Measurements from ENCODE around the gene CCBE1.
"Not testable (repeated sequence)": the region's sequence is repeated elsewhere in the genome, so short reads cannot be mapped to it uniquely, and the experiment has no call there.

Gene CCBE1

DNA sequence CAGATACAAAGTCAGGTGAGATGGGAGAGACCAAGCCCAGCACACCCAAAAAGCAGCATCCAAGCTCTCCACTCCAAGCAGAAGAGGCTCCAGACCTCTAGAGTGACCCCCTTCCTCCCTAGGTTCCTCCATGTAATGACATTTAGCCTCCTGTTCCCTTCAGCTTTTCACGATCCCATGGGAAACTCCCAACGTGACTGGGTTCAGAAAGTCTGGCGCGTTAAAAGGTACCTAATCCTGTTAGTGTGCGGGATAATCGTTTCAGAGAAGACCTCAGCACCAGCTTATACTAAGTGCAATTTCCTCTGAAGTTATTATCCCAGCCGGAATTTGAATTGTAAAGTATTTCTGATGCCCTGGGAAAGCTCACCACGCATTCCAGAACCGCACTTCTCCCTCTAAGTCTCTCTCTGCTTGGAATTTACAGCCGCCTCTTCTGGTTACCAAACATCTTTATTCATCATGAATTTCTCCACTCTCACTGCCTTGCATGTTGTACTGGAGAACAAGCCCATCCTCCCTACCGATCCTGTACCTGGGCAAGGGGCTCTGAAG, 46.9 kb downstream of the CCBE1 start:
- no peak for DNase-seq

DNA sequence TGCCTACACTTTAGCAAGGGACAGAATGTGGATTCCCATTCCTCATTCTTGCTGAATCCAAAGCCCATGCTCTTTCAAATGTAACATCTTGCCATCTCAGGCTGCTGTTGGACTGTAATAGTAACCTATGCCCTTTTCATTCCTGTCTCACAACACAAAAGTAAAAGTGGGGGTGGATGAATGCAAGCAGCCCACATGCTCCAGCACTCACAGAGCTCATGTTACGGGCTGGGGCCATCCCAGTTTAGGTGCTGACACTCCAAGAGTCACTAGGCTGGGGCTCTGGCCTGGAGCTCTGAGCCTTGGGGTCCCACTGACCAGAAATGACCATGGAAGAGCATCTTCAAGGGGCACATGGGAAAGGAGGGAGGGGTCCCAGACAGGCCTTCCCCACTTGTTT, 47.6 kb downstream of the CCBE1 start:
- no peak for DNase-seq

- not testable (repeated sequence) for DNase-seq
Observed at GRCh38 chr18:59648469-59648868, 48.8 kb downstream of the CCBE1 start.

DNA sequence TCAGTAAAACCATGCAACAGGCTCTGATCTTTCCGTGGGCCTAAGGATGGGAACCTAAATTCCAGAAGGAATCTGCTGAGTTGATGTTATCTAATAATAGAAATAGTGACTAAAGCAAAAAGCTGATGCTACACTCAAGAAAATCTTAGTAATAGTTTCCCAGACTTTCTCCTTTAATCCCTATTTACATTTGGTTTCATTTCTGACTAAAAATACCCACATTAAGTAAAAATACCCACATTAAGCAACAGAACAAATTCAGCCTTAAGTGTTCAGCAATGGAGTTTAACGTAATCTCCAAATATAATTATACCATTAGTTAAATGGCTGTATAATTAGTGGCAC, 50.3 kb downstream of the CCBE1 start:
- DNase-seq, result no peak

DNA sequence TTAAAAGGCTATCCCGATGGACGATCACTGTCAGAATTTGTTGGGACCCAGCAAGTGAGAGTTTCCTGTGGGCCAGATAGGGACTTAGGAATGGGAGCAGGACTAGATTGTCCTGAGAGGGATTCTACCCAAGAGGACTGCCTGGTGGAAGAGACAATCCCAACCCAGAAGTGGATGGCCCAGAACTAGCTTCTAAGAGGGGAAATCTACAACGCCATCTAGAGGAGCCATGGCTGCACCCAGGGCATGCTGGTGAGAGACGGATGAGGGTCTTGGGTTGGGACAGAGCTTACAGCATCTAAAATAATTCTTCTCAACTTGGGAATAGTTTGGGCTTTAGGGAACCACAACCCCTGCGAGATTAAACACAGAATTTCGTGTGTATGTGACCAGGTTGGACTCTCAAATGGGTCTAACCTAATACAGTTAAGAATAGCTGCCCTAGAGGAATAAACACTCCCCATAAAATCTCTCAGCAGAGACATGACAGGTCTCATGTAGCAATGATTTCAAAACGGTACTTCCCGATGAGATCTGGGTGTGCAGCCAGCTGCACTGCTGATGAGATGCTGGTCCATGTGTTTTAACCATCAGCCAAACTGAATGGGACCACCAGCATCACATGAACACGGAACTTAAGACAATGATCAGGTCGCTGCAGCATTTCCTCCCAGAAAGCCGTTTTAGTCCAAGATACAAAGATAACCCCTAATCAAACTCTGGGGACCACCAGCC, 50.8 kb downstream of the CCBE1 start:
- DNase-seq, result no peak

- no peak for DNase-seq
Observed at GRCh38 chr18:59643740-59644139, 53.5 kb downstream of the CCBE1 start.

GRCh38 chr18:59640721-59641120, 56.5 kb downstream of the CCBE1 start:
- no peak for DNase-seq

DNA sequence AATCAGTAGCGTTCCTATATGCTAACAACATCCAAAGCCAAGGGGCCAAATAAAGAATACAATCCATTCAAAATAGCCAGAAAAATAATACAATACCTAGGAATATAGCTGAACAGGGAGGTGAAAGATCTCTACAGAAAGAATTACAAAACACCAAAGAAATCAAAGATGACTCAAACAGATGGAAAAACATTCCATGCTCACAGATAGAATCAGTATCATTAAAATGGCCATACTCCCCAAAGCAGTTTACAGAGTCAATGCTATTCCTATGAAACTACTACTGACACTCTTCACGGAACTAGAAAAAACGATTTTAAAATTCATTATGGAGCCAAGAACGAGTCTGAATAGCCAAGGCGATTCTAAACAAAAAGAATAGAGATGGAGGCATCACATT, 57.4 kb downstream of the CCBE1 start:
- DNase-seq, result no peak

DNA sequence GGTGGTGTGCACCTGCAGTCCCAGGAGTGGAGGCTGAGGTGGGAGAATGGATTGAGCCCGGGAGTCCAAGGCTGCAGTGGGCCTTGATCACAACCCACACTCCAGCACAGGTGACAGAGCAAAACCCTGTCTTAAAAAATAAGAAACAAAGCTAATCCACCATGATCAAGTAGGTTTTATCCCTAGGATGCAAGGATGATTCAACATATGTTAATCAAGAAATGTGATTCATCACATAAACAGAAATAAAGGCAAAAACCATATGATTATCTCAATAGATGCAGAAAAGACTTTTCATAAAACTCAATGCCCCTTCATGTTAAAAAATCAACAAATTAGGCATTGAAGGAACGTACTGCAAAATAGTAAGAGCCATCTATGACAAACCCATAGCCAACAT, 58.1 kb downstream of the CCBE1 start:
- DNase-seq, result no peak

- no peak for DNase-seq
Observed at GRCh38 chr18:59633961-59634485, 63.2 kb downstream of the CCBE1 start.

DNA sequence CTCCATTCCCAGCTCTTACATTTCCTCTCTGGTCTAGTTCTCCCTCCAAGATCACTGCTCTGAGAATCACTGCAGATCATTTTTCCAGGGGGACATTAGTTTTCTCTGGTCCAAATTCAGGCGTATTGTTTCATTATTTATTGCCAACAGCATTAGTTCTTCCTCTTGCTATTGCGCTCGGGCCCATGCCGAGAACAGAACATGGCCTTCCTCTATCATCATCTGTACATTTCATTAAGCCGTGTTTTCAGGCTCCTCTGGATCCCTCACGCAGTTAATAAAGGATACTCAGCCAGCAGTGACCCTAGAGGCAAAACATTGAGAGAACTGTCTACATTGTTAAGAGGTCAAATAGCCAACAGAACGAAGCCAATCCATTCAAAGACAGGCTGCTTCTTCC, 63.9 kb downstream of the CCBE1 start:
- no peak for DNase-seq

- DNase-seq, result no peak
Observed at GRCh38 chr18:59631583-59632181, 65.5 kb downstream of the CCBE1 start.

DNA sequence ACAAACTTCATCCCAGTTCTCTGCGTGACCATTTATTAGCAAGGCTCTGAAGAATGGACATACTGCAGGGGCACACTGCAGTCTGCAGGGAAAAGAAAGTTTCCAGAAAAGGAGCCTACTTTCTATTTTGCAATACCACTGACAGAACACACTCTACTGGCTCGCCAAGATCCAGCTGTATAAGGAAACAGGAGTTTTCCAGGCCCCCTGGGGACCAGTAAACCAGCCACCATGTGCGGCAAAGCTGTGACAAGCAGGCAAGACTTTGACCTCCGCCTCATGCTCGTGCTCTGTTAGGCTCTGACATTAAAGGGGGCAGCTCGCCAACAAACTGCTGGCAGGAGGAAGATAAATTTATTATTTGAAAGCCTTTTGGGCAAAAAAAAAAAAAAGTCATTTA, 67.3 kb downstream of the CCBE1 start:
- no peak for DNase-seq

- DNase-seq, result no peak
Observed at GRCh38 chr18:59628995-59629394, 68.2 kb downstream of the CCBE1 start.

GRCh38 chr18:59627414-59627813, 69.8 kb downstream of the CCBE1 start:
- DNase-seq, result no peak

- DNase-seq, result no peak
Observed at GRCh38 chr18:59624369-59624765, 72.9 kb downstream of the CCBE1 start.

DNA sequence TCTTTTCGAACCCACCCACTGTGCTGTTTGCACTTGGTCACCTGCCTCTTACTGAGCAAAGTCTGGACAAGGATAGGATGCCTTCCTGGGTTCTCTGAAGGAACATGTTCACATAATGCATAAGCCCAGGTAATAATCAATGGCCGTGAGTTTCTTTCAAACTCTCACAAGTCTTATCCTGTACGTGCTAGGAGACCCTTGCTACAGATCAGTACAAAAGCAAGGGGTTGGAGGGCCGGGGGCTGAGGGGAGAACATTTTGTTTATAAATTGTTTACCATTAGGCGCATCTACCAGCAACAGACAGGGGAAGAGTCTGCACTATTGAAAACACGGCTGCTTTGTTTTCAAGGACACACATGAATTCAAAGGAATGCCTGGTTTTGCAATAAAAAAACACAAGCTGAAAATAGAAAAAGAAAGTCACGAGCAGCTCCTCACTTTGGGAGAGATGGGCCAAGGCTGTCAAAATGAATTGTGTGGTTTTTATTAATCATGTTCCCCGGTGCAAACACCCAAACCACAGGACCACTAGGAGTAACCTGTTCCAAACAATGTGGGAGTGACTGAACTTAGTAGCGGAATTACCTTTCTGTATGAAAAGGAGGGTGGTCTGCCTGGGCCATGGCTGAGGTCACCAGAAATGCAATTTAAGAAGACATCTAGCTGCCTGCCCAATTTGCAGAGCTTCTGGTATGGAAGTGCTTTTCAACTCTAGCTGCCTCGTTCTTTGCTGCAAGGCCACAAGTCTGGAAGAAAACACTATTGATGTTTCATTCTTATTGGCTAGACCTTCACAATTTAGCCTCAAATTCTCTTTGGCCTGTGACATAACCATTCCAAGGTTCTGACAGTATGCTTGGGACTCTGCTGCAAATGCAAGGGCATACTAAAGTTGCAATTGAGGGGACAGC, 73.5 kb downstream of the CCBE1 start:
- DNase-seq, result no peak

DNA sequence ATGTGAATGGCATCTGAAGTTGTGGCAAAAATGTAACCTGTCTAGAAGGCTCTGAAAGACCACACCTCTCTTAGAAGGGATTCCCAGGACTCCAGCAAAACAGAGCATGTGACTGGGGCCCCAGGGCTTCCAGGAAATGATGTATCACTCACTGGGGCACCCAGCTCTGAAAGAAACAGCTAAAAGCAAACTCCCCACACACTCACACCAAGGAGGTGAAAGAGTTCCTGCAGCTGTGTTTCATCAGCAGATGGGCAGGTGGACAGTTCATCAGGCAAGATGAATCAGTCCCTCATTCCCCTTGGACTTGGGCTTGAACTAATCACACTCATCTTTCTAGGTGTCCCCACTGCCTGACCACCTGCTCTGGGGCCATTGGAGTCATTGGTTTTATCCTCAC, 76.2 kb downstream of the CCBE1 start:
- DNase-seq, result no peak

DNA sequence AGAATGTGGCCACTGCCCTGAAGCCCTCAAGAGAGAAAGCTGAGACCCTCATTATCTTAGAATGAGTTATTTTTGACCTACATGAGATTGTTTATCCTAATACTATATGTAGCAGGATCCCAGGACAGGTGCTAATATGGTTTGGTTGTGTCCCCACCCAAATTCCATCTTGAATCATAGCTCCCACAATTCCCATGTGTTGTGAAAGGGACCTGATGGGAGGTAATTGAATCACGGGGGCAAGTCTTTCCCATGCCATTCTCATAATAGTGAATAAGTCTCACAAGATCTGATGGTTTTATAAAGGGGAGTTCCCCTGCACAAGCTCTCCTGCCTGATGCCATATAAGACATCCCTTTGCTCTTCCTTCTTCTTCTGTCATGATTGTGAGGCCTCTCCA, 76.8 kb downstream of the CCBE1 start:
- no peak for DNase-seq

GRCh38 chr18:59619816-59620215, 77.4 kb downstream of the CCBE1 start:
- no peak for DNase-seq

- no peak for DNase-seq
Observed at GRCh38 chr18:59617468-59617932, 79.7 kb downstream of the CCBE1 start.

DNA sequence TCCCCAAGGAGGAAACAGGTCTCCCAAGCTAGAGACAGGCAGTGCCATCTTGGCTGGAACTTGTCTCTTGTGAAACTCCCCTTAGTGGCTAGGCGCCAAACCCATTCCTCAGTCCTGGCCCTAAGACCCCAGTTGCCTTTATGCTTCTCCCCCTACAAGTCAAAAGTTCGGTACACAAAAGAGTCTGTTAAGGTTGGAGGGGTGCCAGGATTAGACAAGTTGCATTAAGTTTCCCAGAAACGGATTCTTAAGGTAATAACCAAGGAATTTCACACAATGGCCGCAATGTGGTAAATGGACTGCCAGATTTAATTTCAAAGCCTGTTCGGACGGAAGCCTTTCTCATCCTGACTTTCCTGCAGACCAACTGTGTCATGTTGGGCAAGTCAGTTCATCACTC, 80.7 kb downstream of the CCBE1 start:
- no peak for DNase-seq

DNA sequence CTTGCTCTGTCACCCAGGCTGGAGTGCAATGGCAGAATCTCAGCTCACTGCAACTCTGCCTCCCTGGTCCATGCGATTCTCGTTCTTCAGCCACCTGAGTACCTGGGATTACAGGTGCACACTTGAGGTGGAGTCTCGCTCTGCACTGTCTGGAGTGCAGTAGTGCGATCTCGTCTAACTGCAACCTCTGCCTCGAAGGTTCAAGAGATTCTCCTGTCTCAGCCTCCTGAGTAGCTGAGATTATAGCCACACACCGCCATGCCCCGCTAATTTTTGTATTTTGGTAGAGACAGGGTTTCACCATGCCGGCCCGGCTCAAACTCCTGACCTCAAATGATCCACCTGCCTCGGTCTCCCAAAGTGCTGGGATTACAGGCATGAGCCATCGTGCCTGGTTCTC, 83.3 kb downstream of the CCBE1 start:
- DNase-seq, result no peak

Measured in activated T-cell treated with anti-CD3 and anti-CD28 coated beads for 4 hours (primary cell).